HepG2 (cell line): ENCODE data around the gene AKAP10. TPM values are rescaled to one million over a fixed set of nuclear protein-coding genes. Genes with fewer than 3 reads are reported as not detected.

Source experiments
- ATAC-seq: fragments of 200-7000 bp; cut with Tn5 transposase; 3 replicates; pipeline ENCODE4 v1.9.1; 2020; ENCODE audit warnings: mild to moderate bottlenecking, moderate library complexity
- BruUV-seq: library from RNA; stranded (reverse); fragments of 400-500 nt; replicated peaks from 2 replicates; lab custom pipeline; 2021; lab: Mats Ljungman, UMichigan
- CTCF ChIA-PET: fragments of 300-600 bp; formaldehyde crosslinking; extraction: SDS; loops from one replicate; lab custom pipeline; 2021; ENCODE audit warnings: low total read pairs, inconsistent platforms, low intra/inter-chr PET ratio; lab: Yijun Ruan, JAX
- POLR2A ChIA-PET: fragments of 350-600 bp; sonication (Branson Sonifier 250); formaldehyde crosslinking; loops from one replicate; lab custom pipeline; 2020; ENCODE audit warnings: antibody characterized with exemption, inconsistent platforms; lab: Yijun Ruan, JAX
- DNase-seq: peaks from one replicate; pipeline ENCODE4 v3.0.0-alpha.2; 2015; ENCODE audit warnings: low spot score
- FAIRE-seq: peaks from 3 replicates; lab custom pipeline; 2011; peaks lifted over from hg19 to GRCh38; lab: Jason Lieb, UNC
- H2AFZ ChIP-seq: one replicate; pipeline ENCODE4 v1.6.1; 2011; ENCODE audit warnings: low read length, inconsistent platforms
- H3K27ac ChIP-seq: fragments of 300-600 bp; 3 replicates; pipeline ENCODE4 v1.8.0; 2011; ENCODE audit warnings: mixed run types, mild to moderate bottlenecking, mixed read lengths, low read length, inconsistent platforms; ENCODE audit not compliant: insufficient read depth; ENCODE audit errors: extremely low read length
- H3K27me3 ChIP-seq, 2 experiments: fragments of 200-600 bp in 1 of 2; 2 replicates in 1 of 2; 3 replicates in 1 of 2; pipeline versions ENCODE4 v1.6.0 to v1.8.0; 2011; ENCODE audit warnings: low read length in 2 of 2, mild to moderate bottlenecking in 2 of 2, moderate library complexity in 2 of 2, inconsistent platforms in 1 of 2; ENCODE audit not compliant: insufficient read depth in 2 of 2, control insufficient read depth in 1 of 2
- H3K36me3 ChIP-seq, 2 experiments: fragments of 200-600 bp in 1 of 2; replicated peaks in 1 of 2; 2 replicates in 1 of 2; 3 replicates in 1 of 2; pipeline versions ENCODE4 v1.5.1 to v1.8.0; 2011; ENCODE audit warnings: low read length in 2 of 2, inconsistent platforms in 1 of 2; ENCODE audit not compliant: insufficient read depth in 2 of 2, control insufficient read depth in 1 of 2
- H3K4me1 ChIP-seq: 2 replicates; pipeline ENCODE4 v1.5.1; 2012; ENCODE audit warnings: low read length, inconsistent platforms; ENCODE audit not compliant: insufficient read depth
- H3K4me2 ChIP-seq: 2 replicates; pipeline ENCODE4 v1.6.0; 2011; ENCODE audit warnings: low read depth, low read length, inconsistent platforms
- H3K4me3 ChIP-seq, 3 experiments: fragments of 200-600 bp in 1 of 3; sonication (generic), shearing (Covaris generic) in 1 of 3; replicated peaks in 1 of 3; 2 replicates each; pipeline ENCODE4 v1.5.1; 2011 to 2016; ENCODE audit warnings: low read length in 3 of 3, inconsistent platforms in 2 of 3, low read depth in 2 of 3, mild to moderate bottlenecking in 2 of 3, control low read depth in 1 of 3, mixed read lengths in 1 of 3; ENCODE audit not compliant: insufficient read depth in 1 of 3
- H3K79me2 ChIP-seq: one replicate; pipeline ENCODE4 v1.6.1; 2011; ENCODE audit warnings: low read length, inconsistent platforms; ENCODE audit not compliant: insufficient read depth
- H3K9ac ChIP-seq: 2 replicates; pipeline ENCODE4 v1.6.0; 2011; ENCODE audit warnings: mild to moderate bottlenecking, low read depth, low read length, inconsistent platforms; ENCODE audit not compliant: insufficient read depth
- H3K9me3 ChIP-seq: 2 replicates; pipeline ENCODE4 v1.5.1; 2012; ENCODE audit warnings: mild to moderate bottlenecking, low read length
- H4K20me1 ChIP-seq: 2 replicates; pipeline ENCODE4 v1.6.0; 2011; ENCODE audit warnings: inconsistent platforms, mild to moderate bottlenecking, low read length, moderate library complexity; ENCODE audit not compliant: insufficient read depth
- ADNP ChIP-seq: sonication (generic); formaldehyde crosslinking; IDR thresholded peaks from 2 replicates; pipeline ENCODE4 v1.4.0; 2020; ENCODE audit warnings: missing genetic modification reagents
- CENPX ChIP-seq: sonication (generic); formaldehyde crosslinking; IDR thresholded peaks from 2 replicates; pipeline ENCODE4 v1.9.0; 2021; ENCODE audit warnings: mild to moderate bottlenecking, missing genetic modification reagents, moderate library complexity
- GATAD2A ChIP-seq: IDR thresholded peaks from 2 replicates; pipeline ENCODE4 v1.6.1; 2016
- NONO ChIP-seq, 2 experiments: fragments of 450-650 bp in 1 of 2; sonication (generic) in 1 of 2; formaldehyde crosslinking in 1 of 2; IDR thresholded peaks in 1 of 2; conservative IDR thresholded peaks in 1 of 2; 2 replicates each; pipeline versions ENCODE4 v1.6.1 to v1.8.0; 2017 to 2022; ENCODE audit warnings: mild to moderate bottlenecking in 1 of 2, missing genetic modification reagents in 1 of 2, moderate library complexity in 1 of 2
- SMARCC2 ChIP-seq: fragments of 450-650 bp; IDR thresholded peaks from 2 replicates; pipeline ENCODE4 v1.6.1; 2017; ENCODE audit warnings: antibody characterized with exemption, mild to moderate bottlenecking
- ZBTB38 ChIP-seq: sonication (generic); formaldehyde crosslinking; IDR thresholded peaks from 2 replicates; pipeline ENCODE4 v1.5.1; 2020; ENCODE audit warnings: mild to moderate bottlenecking, missing genetic modification reagents
- ZNF580 ChIP-seq: IDR thresholded peaks from 2 replicates; pipeline ENCODE4 v1.6.1; 2016; ENCODE audit warnings: low read depth, borderline replicate concordance
- ZNF768 ChIP-seq: sonication (generic); formaldehyde crosslinking; IDR thresholded peaks from 2 replicates; pipeline ENCODE4 v1.4.0; 2020; ENCODE audit warnings: missing genetic modification reagents
- ZNF782 ChIP-seq: sonication (generic); formaldehyde crosslinking; IDR thresholded peaks from 2 replicates; pipeline ENCODE4 v1.4.0; 2020; ENCODE audit warnings: missing genetic modification reagents, mild to moderate bottlenecking, borderline replicate concordance
- ZSCAN5A ChIP-seq: sonication (generic); formaldehyde crosslinking; IDR thresholded peaks from 2 replicates; pipeline ENCODE4 v1.8.0; 2022; ENCODE audit warnings: mild to moderate bottlenecking, missing genetic modification reagents, borderline replicate concordance
- WGBS: methylation state at CpG from one replicate; pipeline ENCODE4 v1.1.6; 2017; ENCODE audit warnings: low lambda C conversion rate; 5-methylcytosine and 5-hydroxymethylcytosine counted together
- in situ Hi-C: cut with HindIII; loops from 2 replicates; pipeline ENCODE4 v1.10.0; 2017; ENCODE audit warnings: low pct_unique_long_range_greater_than_20kb; ENCODE audit not compliant: extremely low pct_ligation_motif_present
- intact Hi-C: fragments of 100-400 bp; cut with micrococcal nuclease; formaldehyde crosslinking; loops from one replicate; pipeline ENCODE4 v1.10.0; 2022; ENCODE audit not compliant: unreplicated experiment
- polyA plus RNA-seq, 8 experiments: library from polyadenylated mRNA; depleted of rRNA in 3 of 8; stranded (reverse) in 7 of 8; unstranded in 1 of 8; fragments of >200 nt; fragmentation: Illumina TruSeq in 4 of 8; extraction: Trizol in 4 of 8; gene quantifications; 2 replicates each; pipeline versions ENCODE4 v1.2.1 to v1.2.3, GENCODE V29; 2011 to 2016; ENCODE audit warnings: low read depth in 4 of 8, missing spikeins in 1 of 8, mixed read lengths in 1 of 8; ENCODE audit not compliant: insufficient read depth in 1 of 8
- total RNA-seq, 5 experiments: library from RNA; depleted of rRNA; stranded (reverse); fragments of >200 nt; fragmentation: Illumina TruSeq; extraction: Trizol; gene quantifications; 2 replicates each; pipeline ENCODE4 v1.2.3, GENCODE V29; 2016; ENCODE audit warnings: low read depth in 1 of 5

The AKAP10 gene
- total and polyA plus RNA-seq, 2 of the 13 experiments (the other 11 are each of a cell fraction or from before 2014, with no cell fraction given): 17.6 to 21.7 TPM

GRCh38 chr17:19904924-19905323, 72.7 kb downstream of the AKAP10 start:
- ChIA-PET POLR2A (no interaction called here), CTCF (no interaction called here)
- H3K79me2 ChIP-seq: no peaks in the 10 kb centered on the region
- TF ChIP-seq ADNP (CRISPR knock-in tag) (no peak), ZSCAN5A (CRISPR knock-in tag) (no peak), SMARCC2 (no peak), ZBTB38 (no peak), ZNF782 (CRISPR knock-in tag) (no peak), ZNF768 (CRISPR knock-in tag) (no peak), GATAD2A (CRISPR knock-in tag) (no peak), NONO (IDR thresholded peaks at IDR 0.05) (no peak), NONO (CRISPR knock-in tag; conservative IDR thresholded peaks at IDR 0.05) (no peak), CENPX (CRISPR knock-in tag) (no peak), ZNF580 (CRISPR knock-in tag) (no peak)
- no peak overlapping the region for H3K4me3 ChIP-seq
- no peaks in the 10 kb centered on the region for H3K9me3 ChIP-seq
- no peak overlapping the region for H3K27ac ChIP-seq
- no TSS peak for BruUV-seq
- peaks cover 30% of the 10 kb centered on the region for H3K4me1 ChIP-seq
- no peak overlapping the region for H3K9ac ChIP-seq
- H2AFZ ChIP-seq: no peak overlapping the region
- FAIRE-seq (no peak), DNase-seq (no peak), ATAC-seq (no peak)
- in situ Hi-C loops (no loop called here), intact Hi-C loops (no loop called here)
- no peaks in the 10 kb centered on the region for H3K27me3 ChIP-seq
- no peak overlapping the region for H3K4me2 ChIP-seq
- WGBS: 94% methylated on average over 5 of the region's 5 CpGs
- H3K36me3 ChIP-seq: peaks cover 12 to 34% of the 10 kb centered on the region in 2 experiments
- H4K20me1 ChIP-seq: no peaks in the 10 kb centered on the region
